DOHH2 (cell line): ENCODE measurements around the gene ANKRD26.

Experiments
- H3F3A ChIP-seq: fragments of 200-600 bp; sonication (generic), shearing (Covaris generic); 2 replicates; pipeline ENCODE4 v1.6.0; 2016; ENCODE audit warnings: antibody characterized with exemption, mild to moderate bottlenecking; ENCODE audit not compliant: control insufficient read depth, insufficient read depth
- H3K27ac ChIP-seq: fragments of 200-600 bp; sonication (generic); 2 replicates; pipeline ENCODE4 v1.5.1; 2014; ENCODE audit warnings: low read depth, mild to moderate bottlenecking, low read length, moderate library complexity
- H3K27me3 ChIP-seq: fragments of 200-600 bp; sonication (generic); 2 replicates; pipeline ENCODE4 v1.6.1; 2014; ENCODE audit warnings: mild to moderate bottlenecking, low read length, mixed read lengths; ENCODE audit not compliant: control insufficient read depth
- H3K36me3 ChIP-seq: fragments of 200-600 bp; sonication (generic); 2 replicates; pipeline ENCODE4 v1.6.1; 2014; ENCODE audit warnings: mild to moderate bottlenecking, low read length, moderate library complexity, mixed read lengths; ENCODE audit not compliant: control insufficient read depth
- H3K4me1 ChIP-seq: fragments of 200-600 bp; sonication (generic); 2 replicates; pipeline ENCODE4 v1.6.1; 2014; ENCODE audit warnings: mild to moderate bottlenecking, low read length, mixed read lengths; ENCODE audit not compliant: control insufficient read depth
- H3K4me2 ChIP-seq: fragments of 200-600 bp; sonication (generic); 2 replicates; pipeline ENCODE4 v1.6.0; 2014; ENCODE audit warnings: mild to moderate bottlenecking, low read length, moderate library complexity
- H3K4me3 ChIP-seq: fragments of 200-600 bp; sonication (generic); 2 replicates; pipeline ENCODE4 v1.5.1; 2014; ENCODE audit warnings: mild to moderate bottlenecking, low read length, mixed read lengths
- H3K79me2 ChIP-seq: fragments of 200-600 bp; sonication (generic); 2 replicates; pipeline ENCODE4 v1.6.1; 2014; ENCODE audit warnings: mild to moderate bottlenecking, low read length, mixed read lengths; ENCODE audit not compliant: control insufficient read depth
- H3K9me2 ChIP-seq: fragments of 200-600 bp; sonication (generic); replicated peaks from 2 replicates; pipeline ENCODE4 v1.6.1; 2014; ENCODE audit warnings: mild to moderate bottlenecking, low read length, mixed read lengths; ENCODE audit not compliant: control insufficient read depth
- H3K9me3 ChIP-seq: fragments of 200-600 bp; sonication (generic); 2 replicates; pipeline ENCODE4 v1.6.1; 2014; ENCODE audit warnings: antibody characterized with exemption, low read length, mixed read lengths; ENCODE audit not compliant: control insufficient read depth, insufficient read depth
- H4K20me1 ChIP-seq: fragments of 200-600 bp; sonication (generic); 2 replicates; pipeline ENCODE4 v1.6.0; 2014; ENCODE audit warnings: low read depth, mild to moderate bottlenecking, antibody characterized with exemption, low read length, moderate library complexity; ENCODE audit not compliant: control insufficient read depth, insufficient read depth
- CTCF ChIP-seq: fragments of 200-600 bp; sonication (generic); IDR thresholded peaks from one replicate; pipeline ENCODE4 v1.5.1; 2014; ENCODE audit warnings: antibody characterized with exemption, mild to moderate bottlenecking, low read depth, low read length; ENCODE audit not compliant: poor library complexity, severe bottlenecking
- EZH2phosphoT487 ChIP-seq: fragments of 200-600 bp; sonication (generic); IDR thresholded peaks from 2 replicates; pipeline ENCODE4 v1.6.1; 2017; ENCODE audit warnings: borderline replicate concordance, mild to moderate bottlenecking, antibody characterized with exemption, low read length, moderate library complexity, mixed read lengths

Gene ANKRD26

GRCh38 chr10:27099916-27100812 lies at the start of gene ANKRD26:
TSS of gene ANKRD26 (minus strand) at chr10:27100494. CDS start at chr10:27100326, 168 bp downstream.
- Histone ChIP-seq H3K4me3 (peak within 1 kb of the TSS; percentile 99), H3K9me2 (no peaks in the 10 kb centered on the region), H3K4me2 (peak within 1 kb of the TSS; percentile 99), H3F3A (peaks cover 10% of the 10 kb centered on the region; the same call in 1 of the 2 replicates), H3K4me1 (peaks cover 31% of the 10 kb centered on the region), H3K79me2 (peaks cover 41% of the 10 kb centered on the region), H3K27ac (peak within 1 kb of the TSS; percentile 73), H4K20me1 (no peaks in the 10 kb centered on the region), H3K27me3 (no peaks in the 10 kb centered on the region), H3K36me3 (peaks cover 11% of the 10 kb centered on the region; the same call in 1 of the 2 replicates), H3K9me3 (no peaks in the 10 kb centered on the region)
- TF ChIP-seq CTCF = no peak
- TF ChIP-seq EZH2phosphoT487 = no peak

- Histone ChIP-seq H3K4me3 (no peak overlapping the region), H3K9me2 (no peaks in the 10 kb centered on the region), H3F3A (0 out of 2 replicates have a peak, but pooled peaks cover 7% of the 10 kb centered on the region), H3K4me1 (peaks cover 12% of the 10 kb centered on the region), H3K9me3 (no peaks in the 10 kb centered on the region), H3K27ac (no peak overlapping the region), H3K27me3 (no peaks in the 10 kb centered on the region), H4K20me1 (peaks cover 15% of the 10 kb centered on the region), H3K79me2 (peaks cover 86% of the 10 kb centered on the region), H3K4me2 (no peak overlapping the region), H3K36me3 (peaks cover 75% of the 10 kb centered on the region)
- TF ChIP-seq EZH2phosphoT487 = no peak
- no peak for TF ChIP-seq CTCF
These were observed 47.4 kb upstream of the ANKRD26 start for GRCh38 chr10:27147701-27148100.

GRCh38 chr10:27145937-27146336 lies 45.6 kb upstream of the ANKRD26 start:
- Histone ChIP-seq H3K9me3 (no peaks in the 10 kb centered on the region), H3K4me2 (no peak overlapping the region), H3K27ac (no peak overlapping the region), H3F3A (0 out of 2 replicates have a peak, but pooled peaks cover 7% of the 10 kb centered on the region), H4K20me1 (peaks cover 5% of the 10 kb centered on the region; the same call in 1 of the 2 replicates), H3K4me3 (no peak overlapping the region), H3K36me3 (peaks cover 73% of the 10 kb centered on the region), H3K9me2 (no peaks in the 10 kb centered on the region), H3K79me2 (peaks cover 68% of the 10 kb centered on the region), H3K4me1 (0 out of 2 replicates have a peak, but pooled peaks cover 3% of the 10 kb centered on the region), H3K27me3 (no peaks in the 10 kb centered on the region)
- TF ChIP-seq EZH2phosphoT487 (no peak), CTCF (no peak)
